ENCODE results near the gene NINJ2.

NINJ2 gene

DNA sequence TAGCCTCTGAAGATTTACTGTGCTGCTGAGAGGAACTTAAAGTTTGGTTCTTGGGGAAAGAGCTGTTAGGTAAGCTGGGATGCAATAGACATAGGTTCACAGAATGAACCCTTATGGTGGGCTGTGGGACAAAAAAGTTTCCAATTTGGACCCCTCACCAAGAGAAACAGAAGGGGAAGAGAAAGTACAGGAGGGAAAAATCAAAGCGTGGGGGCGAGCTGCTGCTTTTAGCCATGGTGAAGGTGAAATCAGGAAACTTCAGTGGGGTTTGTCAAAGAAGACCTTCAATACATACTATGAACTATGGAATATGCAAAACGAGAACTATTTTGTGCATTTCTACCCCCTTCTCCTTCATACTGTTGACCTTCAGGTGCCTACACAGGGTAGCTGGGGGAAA, 10.6 kb upstream of the NINJ2 start:
- no peak for DNase-seq (ENCODE audit: low spot score)

DNA sequence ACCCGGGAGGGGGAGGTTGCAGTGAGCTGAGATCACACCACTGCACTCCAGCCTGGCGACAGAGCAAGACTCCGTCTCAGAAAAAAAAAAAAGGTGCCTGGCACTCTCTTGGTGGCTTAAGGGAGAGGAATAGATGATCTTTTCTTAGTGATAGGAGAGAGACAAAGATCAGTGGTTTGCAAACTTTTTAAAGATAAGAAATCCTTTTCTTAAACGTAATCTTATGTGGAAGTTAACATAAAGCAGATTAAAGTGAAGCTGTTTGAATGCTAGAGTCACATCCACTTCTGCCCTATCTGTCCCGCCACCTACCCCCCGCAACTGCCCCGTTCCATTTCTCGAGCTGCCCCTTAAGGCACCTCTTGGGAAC, 6.3 kb upstream of the NINJ2 start:
- DNase-seq (ENCODE audit: low spot score) = no peak

DNA sequence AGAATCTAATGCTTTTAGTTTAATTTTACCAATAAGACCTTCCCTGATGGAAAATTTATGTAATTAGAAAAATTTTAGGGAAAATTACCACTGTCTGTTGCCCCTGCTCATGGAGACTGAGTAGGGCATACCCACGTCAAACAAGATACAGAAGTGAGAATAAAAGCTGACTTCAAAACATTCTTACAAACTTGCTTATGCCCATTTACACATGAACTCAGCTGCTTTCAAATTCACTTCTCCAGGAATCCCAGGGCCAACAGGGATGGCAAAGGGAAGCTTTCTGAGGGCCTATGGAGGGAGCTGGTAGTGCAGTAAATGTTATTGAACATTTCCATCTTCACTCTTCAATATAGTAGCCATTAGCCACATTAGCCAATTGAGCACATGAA, 4.8 kb upstream of the NINJ2 start:
- no peak for DNase-seq (ENCODE audit: low spot score)

- DNase-seq (ENCODE audit: low spot score) = peak; percentile 73
These were observed 3.6 kb upstream of the NINJ2 start for GRCh38 chr12:666766-667308.

DNA sequence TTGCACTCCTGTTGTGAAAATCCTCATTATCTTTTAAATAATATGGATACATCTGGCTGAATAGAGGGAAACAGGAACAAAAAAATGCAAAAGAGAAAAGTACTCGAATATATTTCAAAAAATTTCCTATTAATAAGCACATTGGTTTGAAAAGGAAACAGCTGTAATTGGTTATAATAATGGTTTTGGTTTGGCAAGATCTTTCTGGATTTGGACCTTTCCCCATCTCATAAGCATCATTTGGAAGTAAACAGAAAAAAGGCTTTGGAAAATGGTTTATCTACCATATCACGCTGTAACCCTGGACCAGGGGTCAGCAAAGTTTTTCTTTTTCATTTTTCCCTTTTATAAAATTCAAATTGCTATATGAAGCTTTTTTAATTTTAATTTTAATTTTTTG, 2.8 kb upstream of the NINJ2 start:
- DNase-seq (ENCODE audit: low spot score) = no peak

DNA sequence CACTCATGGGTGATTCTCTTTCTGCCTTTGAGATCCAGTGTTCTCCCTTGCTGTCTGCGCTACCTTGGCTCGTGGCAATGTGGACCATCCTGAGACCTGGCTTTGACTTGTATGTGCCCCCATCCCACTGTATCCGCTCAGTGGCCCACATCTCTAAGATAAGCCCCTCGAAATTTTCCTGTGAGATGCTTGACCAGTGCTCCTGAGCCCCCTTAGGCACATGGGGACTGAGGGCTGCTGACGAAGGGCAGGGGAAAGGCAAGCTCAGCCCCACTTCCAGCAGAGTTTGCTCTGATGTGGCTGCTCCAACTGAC, 1.5 kb upstream of the NINJ2 start:
- no peak for DNase-seq (ENCODE audit: low spot score)

DNA sequence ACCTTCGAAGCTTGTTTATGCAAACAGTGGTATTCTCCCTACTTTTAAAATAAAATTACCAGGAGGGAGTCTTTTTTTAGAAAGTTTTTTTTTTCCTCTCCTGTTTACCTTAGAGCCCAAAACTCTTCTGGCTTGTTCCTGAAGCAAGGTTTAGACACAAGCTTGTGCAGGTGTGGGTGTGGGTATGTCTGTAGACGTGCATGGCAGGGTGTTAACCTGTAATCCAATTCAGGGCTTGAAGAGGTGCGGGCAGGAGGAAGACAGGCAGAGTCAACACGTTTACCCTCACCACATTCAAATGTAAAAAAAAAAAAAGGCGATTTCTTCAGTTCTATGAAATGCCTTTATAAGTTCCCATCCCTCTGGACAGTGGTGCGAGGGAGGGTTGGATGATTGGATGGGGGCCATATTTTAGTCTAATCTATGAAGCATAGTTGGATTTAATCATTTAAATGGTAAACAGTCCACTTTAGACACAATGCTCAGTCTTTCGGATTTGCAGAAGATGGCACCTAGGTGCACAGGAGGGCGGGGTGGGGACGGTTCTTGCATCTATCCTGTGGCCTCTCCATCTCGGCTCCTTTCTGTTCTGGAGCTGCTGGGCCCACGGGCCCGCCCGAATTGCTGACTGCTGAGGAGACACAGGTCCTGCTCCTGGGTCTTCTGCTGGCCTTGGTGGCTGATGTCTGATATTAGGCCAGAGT, 982 bp upstream of the NINJ2 start:
- DNase-seq (ENCODE audit: low spot score) = no peak

GRCh38 chr12:662566-663292, 516 bp downstream of the NINJ2 start:
- no peak for DNase-seq (ENCODE audit: low spot score)

DNA sequence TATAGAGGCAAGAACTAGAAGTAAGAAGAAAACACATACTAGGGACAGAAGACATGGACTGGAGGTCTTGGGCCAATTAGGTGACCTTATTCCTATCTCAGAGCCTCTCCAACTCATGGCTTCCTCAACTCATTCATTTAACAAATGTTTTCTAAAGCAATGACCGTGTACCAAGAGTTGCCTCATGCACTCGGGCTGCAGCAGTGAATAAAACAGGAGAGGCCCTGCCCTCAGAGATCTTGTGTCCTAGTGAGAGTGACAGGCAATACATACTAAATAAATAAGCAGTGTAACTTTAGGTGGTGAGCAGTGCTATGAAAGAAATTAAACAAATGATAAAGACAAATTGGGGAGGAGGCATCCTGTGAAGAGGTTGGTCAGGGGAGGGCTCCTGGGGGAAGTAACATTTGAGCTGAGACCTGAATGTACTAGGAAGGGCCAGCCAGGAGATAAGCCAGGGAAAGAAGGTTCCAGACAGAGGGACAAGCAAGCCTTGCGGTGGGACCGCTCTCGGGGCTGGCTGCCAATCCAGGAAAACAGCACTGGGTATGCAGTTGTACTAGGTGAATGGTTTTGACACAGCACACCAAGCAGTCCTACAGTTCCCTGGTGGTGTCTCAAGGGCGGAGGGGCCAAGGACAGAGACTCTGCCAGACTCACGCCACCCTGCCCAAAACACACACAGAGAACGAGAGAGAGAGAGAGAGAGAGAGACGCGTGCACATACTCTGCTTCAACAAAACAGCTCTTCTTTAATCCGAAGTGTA, 1.3 kb downstream of the NINJ2 start:
- no peak for DNase-seq (ENCODE audit: low spot score)

DNA sequence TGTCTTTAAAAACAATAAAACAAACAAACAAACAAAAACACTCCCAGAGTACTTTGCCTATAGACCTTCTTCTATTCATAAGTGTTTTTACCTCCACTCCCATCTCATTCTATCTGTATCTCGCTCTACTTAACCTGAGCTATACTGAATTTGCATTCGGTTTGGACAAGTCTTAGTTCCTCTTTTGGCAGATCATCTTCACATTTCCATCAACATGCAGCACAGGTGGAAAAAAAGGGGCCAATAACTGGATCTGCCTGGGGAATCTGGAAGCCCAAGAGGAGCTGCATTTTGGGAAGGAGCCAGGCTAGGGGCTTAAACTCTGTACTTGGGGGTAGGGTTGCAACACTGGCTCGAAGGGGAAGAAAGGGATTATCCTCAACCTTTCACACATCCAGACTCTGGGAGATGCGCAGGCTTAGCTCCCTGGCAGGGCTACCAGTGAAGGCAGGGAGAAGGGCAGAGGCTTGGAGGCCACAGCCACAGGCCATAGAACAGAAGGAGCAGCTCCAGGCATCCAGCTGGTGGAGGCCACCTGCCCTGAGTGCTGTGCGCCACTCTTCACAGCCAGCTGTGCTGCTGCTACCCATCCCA, 4.1 kb downstream of the NINJ2 start:
- DNase-seq (ENCODE audit: low spot score) = no peak

DNA sequence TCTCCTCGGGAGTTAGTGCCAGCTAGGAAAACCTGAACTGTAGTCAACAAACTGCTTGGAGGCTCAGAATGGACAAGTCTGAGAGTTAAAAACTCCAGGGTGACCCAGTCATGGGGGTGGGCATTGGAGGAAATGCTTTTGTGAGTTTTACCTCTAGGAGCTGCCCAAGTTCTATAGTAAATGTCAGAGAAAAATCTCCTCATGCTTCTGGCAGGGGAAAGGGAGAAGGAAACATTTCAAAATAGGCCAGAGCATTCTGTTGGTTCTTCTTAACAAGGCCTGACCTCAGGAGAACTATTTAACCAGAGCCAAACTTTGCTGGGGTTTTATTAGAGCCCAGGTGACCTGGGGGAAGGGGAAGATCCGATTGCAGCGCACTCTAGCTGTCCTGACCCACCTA, 12.3 kb downstream of the NINJ2 start:
- DNase-seq (ENCODE audit: low spot score) = no peak

GRCh38 chr12:647385-648085, 15.7 kb downstream of the NINJ2 start:
- no peak for DNase-seq (ENCODE audit: low spot score)

GRCh38 chr12:646442-647384, 16.5 kb downstream of the NINJ2 start:
- DNase-seq (ENCODE audit: low spot score) = no peak

DNA sequence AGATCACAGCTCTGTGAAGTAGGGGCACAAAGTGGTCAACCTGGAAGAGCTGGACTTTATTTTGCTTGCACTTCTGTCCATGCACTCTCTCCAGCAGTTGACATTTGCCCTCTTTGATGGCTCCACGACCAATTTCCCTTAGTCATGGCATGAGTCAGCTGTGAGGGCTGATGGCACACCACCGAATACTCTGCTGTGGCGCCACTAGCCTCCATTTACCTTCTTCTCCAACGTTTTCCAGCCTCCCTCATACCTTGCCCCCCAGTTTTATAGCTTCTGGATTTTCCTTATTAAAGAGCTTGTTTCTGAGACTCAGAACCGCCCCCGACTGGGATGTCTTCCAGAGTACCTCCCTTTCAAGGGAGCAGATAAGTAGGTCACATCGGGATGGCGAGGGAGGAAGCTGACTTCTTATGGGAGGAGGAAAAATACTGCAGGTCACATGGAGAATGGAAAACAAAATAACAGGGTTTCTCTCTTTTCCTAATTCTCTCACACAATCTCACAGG, 17.6 kb downstream of the NINJ2 start:
- DNase-seq (ENCODE audit: low spot score) = no peak

- no peak for DNase-seq (ENCODE audit: low spot score)
These were observed 18.3 kb downstream of the NINJ2 start for GRCh38 chr12:644818-645552.

DNA sequence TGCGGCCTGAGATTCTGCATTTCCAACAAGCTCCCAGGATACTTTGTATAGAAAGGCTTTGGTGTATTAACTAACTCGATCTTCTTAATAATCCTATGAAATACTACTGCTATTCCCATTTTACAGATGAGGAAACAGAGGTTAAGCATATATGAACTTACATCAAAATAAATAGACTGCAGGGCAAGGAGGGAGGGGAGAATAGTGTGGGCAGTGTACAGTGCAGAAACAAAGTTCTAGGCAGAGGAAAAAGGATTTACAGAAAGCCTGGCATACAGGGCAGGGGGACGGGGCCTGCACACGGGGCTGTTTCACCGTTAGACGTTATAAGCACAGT, 19.0 kb downstream of the NINJ2 start:
- DNase-seq (ENCODE audit: low spot score) = no peak

- DNase-seq (ENCODE audit: low spot score) = no peak
These were observed 19.6 kb downstream of the NINJ2 start for GRCh38 chr12:643475-644302.

GRCh38 chr12:642633-643474, 20.4 kb downstream of the NINJ2 start:
- peak; percentile 83 for DNase-seq (ENCODE audit: low spot score)
